Measurements from ENCODE around the gene NOL9.
A peak's percentile ranks its signal among the peaks of the same experiment; 100 is the strongest.

NOL9 gene

DNA sequence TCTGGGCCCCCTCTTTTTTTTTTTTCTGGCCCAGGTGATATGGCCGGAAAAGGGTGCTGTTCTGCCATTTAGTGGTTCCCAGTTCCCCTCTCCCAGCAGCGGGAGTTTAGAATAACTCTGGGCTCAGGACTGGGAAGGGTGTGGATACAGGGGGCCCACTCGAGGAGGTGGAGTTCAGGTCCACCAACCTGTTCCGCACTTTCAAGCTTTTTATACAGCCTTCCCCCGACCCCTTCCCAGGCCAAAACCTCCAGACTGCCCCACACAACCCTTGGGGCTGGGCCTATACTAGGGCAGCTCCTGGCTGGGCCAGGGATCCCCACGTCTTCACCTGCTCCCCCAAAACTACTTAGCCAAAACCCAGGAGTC, 63.2 kb downstream of the NOL9 start:
- H3K4me3 ChIP-seq (ENCODE audit: low read length in 2 of 2), result peak overlapping the region; percentile 78 to 79
- H3K9me3 ChIP-seq (ENCODE audit: control insufficient read depth in 2 of 2, low read length in 2 of 2), result no peaks in the 10 kb centered on the region
- H3K4me1 ChIP-seq (ENCODE audit: control insufficient read depth in 2 of 2, insufficient read depth in 2 of 2, low read length in 2 of 2), result peaks cover 24 to 26% of the 10 kb centered on the region in 2 donors
- peaks cover 4 to 5% of the 10 kb centered on the region in 2 donors for H3K27me3 ChIP-seq (ENCODE audit: control insufficient read depth in 2 of 2, insufficient read depth in 2 of 2, low read length in 2 of 2)
- peak overlapping the region; percentile 56 to 68 for H3K27ac ChIP-seq (ENCODE audit: low read depth in 2 of 2, low read length in 2 of 2)
- no peaks in the 10 kb centered on the region for H3K36me3 ChIP-seq (ENCODE audit: control insufficient read depth in 2 of 2, insufficient read depth in 2 of 2, low read length in 2 of 2)
- peak overlapping the region; percentile 68 to 76 for H3K9ac ChIP-seq (ENCODE audit: low read depth in 1 of 2, low read length in 2 of 2)

DNA sequence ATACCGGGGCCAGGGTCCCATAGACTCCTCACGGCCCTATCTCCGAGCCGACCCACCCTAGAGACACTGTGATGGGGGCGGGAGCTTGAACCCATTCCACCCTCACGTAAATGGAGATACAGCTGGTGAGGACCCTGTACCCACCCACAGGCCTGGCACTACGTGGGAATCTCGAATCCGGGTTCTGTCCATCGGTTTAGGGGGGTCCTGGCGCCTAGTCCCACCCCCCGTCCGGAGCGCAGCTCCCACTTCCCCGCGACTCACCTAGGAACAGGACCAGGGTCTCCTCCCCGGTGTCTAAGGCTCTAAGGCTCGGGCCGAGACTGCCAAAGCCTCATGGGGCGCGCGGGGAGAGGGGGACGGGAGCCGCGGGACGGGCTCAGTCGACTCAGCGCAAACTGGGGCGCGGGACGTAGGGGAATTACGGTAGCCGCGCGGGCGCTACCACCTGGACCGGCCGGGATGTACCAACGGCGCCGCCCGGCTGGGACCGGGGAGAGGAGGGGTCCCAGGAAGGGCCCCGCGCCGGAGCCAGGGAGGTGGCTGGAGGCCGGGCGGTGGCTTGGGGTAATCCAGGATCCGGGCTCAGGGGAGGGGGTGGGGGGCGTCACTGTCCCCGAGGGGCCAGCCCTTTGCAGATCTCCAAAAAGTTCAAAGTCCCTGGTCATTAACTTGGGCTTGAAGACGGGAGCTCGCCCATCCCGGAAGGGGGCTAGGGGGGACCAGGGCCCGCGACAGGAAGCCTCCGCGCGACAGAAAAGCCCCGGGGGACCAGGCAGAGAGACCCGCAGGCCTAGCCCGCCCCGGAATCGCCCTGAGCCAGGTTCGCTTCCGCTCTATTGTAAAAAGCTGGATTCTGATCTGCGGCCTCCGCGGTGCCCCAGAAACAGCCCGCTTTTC, 63.9 kb downstream of the NOL9 start:
- Histone ChIP-seq H3K4me1 (ENCODE audit: control insufficient read depth in 2 of 2, insufficient read depth in 2 of 2, low read length in 2 of 2) (peaks cover 21 to 28% of the 10 kb centered on the region in 2 donors), H3K27me3 (ENCODE audit: control insufficient read depth in 2 of 2, insufficient read depth in 2 of 2, low read length in 2 of 2) (peaks cover 4 to 7% of the 10 kb centered on the region in 2 donors), H3K27ac (ENCODE audit: low read depth in 2 of 2, low read length in 2 of 2) (peak overlapping the region; percentile 56 to 68), H3K36me3 (ENCODE audit: control insufficient read depth in 2 of 2, insufficient read depth in 2 of 2, low read length in 2 of 2) (no peaks in the 10 kb centered on the region), H3K9me3 (ENCODE audit: control insufficient read depth in 2 of 2, low read length in 2 of 2) (no peaks in the 10 kb centered on the region), H3K4me3 (ENCODE audit: low read length in 2 of 2) (peak overlapping the region; percentile 78 to 79), H3K9ac (ENCODE audit: low read depth in 1 of 2, low read length in 2 of 2) (peak overlapping the region; percentile 68 to 76)

DNA sequence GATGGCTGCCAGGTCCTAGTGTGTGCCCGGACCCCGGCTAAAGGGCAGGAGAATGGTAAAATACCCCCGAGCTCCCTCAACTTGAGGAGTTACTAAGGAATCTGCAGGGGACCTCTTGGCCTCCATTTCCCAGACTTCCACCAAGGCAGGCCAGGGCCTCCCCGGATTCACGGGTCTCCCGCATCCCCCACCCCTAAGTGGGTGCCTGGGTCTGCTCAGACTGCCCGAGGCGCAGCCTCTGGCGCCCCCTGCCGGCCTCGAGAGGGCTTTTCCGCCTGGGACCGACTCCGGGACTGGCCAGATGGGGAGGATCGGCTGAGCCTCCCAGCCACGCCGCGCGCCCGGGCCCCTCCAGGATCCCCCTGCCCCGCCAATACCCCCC, 64.5 kb downstream of the NOL9 start:
- Histone ChIP-seq H3K27me3 (ENCODE audit: control insufficient read depth in 2 of 2, insufficient read depth in 2 of 2, low read length in 2 of 2) (peaks cover 3 to 7% of the 10 kb centered on the region in 2 donors), H3K9me3 (ENCODE audit: control insufficient read depth in 2 of 2, low read length in 2 of 2) (no peaks in the 10 kb centered on the region), H3K9ac (ENCODE audit: low read depth in 1 of 2, low read length in 2 of 2) (peak overlapping the region; percentile 68 to 76), H3K36me3 (ENCODE audit: control insufficient read depth in 2 of 2, insufficient read depth in 2 of 2, low read length in 2 of 2) (no peaks in the 10 kb centered on the region), H3K4me1 (ENCODE audit: control insufficient read depth in 2 of 2, insufficient read depth in 2 of 2, low read length in 2 of 2) (peaks cover 21 to 28% of the 10 kb centered on the region in 2 donors), H3K4me3 (ENCODE audit: low read length in 2 of 2) (peak overlapping the region; percentile 78 to 79), H3K27ac (ENCODE audit: low read depth in 2 of 2, low read length in 2 of 2) (peak overlapping the region; percentile 56 to 68)

DNA sequence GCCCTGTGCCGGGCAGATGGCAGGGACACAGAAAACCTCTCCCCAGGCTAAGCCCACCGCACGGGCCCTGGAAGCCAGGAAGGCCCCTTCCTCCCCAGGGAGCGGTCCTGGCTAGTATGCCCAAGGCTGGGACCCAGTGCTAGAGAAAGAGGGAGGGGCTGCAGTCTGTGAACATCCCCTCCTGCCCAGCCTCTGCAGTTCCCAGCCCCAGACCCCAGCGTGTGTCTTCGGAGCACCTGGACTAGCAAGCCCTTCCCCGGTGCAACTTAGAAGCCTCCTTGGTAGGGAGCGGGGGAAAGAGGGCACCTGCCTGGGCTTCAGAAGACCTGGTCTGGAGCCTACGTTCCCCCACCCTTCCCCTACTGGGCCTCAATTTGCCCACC, 64.9 kb downstream of the NOL9 start:
- peaks cover 21 to 28% of the 10 kb centered on the region in 2 donors for H3K4me1 ChIP-seq (ENCODE audit: control insufficient read depth in 2 of 2, insufficient read depth in 2 of 2, low read length in 2 of 2)
- H3K27me3 ChIP-seq (ENCODE audit: control insufficient read depth in 2 of 2, insufficient read depth in 2 of 2, low read length in 2 of 2), result peaks cover 3 to 7% of the 10 kb centered on the region in 2 donors
- H3K36me3 ChIP-seq (ENCODE audit: control insufficient read depth in 2 of 2, insufficient read depth in 2 of 2, low read length in 2 of 2), result no peaks in the 10 kb centered on the region
- no peaks in the 10 kb centered on the region for H3K9me3 ChIP-seq (ENCODE audit: control insufficient read depth in 2 of 2, low read length in 2 of 2)
- H3K27ac ChIP-seq (ENCODE audit: low read depth in 2 of 2, low read length in 2 of 2), result peak overlapping the region; percentile 54 to 57
- peak overlapping the region in 1 of 2 donors; percentile 79 for H3K4me3 ChIP-seq (ENCODE audit: low read length in 2 of 2)
- H3K9ac ChIP-seq (ENCODE audit: low read depth in 1 of 2, low read length in 2 of 2), result peak overlapping the region in 1 of 2 donors; percentile 76

DNA sequence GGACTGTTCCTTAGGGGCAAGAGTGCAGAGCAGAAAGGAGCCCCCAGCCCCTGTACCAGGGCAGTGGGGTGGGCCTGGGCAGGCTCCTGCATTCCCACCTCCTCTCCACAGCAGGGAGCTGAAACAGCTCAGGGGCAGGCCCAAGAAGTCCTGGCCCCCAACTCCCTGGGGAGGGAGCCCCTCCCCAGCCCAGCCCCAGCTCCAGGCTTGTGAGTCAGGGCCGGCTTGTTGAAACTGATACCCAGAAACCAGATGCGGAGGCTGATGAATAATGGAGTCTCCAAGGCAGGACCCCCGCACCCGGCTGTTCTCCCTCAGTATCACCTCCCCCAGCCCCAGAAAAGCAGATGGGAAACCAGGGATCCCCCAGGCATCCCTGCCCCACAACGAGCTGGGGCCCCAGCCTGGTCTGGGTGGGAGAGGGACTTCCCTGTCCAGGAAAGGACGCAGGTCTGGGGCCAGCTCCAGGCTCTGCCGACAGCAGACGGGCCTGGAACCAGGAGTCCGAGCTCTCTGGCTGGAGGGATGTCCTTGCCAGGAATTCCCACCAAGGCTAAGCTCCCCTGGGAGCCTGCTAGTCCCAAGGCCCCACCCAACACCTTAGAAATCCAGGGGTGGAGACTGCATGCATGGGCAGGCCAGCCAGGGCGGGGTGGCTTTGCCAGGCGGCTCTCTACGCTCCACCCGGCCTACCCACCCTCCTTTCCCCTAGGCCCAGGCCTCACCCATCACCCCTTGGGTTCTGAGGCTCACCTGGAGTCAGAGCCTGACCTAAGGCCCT, 65.5 kb downstream of the NOL9 start:
- H3K4me3 ChIP-seq (ENCODE audit: low read length in 2 of 2), result no peak overlapping the region
- H3K9ac ChIP-seq (ENCODE audit: low read depth in 1 of 2, low read length in 2 of 2), result peak overlapping the region; percentile 32 to 76
- no peaks in the 10 kb centered on the region for H3K9me3 ChIP-seq (ENCODE audit: control insufficient read depth in 2 of 2, low read length in 2 of 2)
- H3K4me1 ChIP-seq (ENCODE audit: control insufficient read depth in 2 of 2, insufficient read depth in 2 of 2, low read length in 2 of 2), result peaks cover 21 to 30% of the 10 kb centered on the region in 2 donors
- peak overlapping the region; percentile 54 to 57 for H3K27ac ChIP-seq (ENCODE audit: low read depth in 2 of 2, low read length in 2 of 2)
- peaks cover 5 to 7% of the 10 kb centered on the region in 2 donors for H3K27me3 ChIP-seq (ENCODE audit: control insufficient read depth in 2 of 2, insufficient read depth in 2 of 2, low read length in 2 of 2)
- H3K36me3 ChIP-seq (ENCODE audit: control insufficient read depth in 2 of 2, insufficient read depth in 2 of 2, low read length in 2 of 2), result no peaks in the 10 kb centered on the region

DNA sequence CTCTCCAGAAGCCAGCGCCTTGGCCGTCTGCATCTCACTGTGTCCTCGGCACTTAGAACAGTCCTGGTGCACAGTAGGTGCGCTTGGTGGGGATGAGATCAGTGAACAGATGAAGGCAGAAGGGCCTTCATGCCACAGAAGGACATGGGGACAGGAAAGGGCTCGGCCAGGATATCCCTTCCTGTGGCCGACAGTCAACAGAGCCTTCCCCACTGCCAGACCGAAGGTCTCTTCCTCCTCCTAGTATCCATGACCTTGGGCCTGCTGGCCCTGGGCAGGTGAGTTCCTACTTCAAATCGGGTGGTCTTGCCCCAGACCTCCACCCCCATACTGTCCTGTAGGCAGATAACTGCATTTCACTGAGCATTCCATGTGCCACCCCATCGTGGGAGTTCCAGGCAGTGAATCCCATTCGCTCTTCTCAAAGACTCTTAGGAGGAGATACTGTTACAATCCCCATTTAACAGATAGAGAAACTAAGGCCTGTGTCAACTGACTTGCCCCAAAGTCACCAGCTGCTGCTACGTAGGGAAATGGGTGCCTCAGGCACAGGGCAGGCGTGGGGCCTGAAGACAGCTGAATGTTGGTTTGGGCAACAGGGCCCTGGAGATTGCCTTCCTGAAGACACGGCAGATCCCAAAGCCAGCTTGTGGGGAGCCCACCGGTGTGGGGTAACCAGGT, 66.4 kb downstream of the NOL9 start:
- H3K4me1 ChIP-seq (ENCODE audit: control insufficient read depth in 2 of 2, insufficient read depth in 2 of 2, low read length in 2 of 2), result peaks cover 25 to 39% of the 10 kb centered on the region in 2 donors
- H3K4me3 ChIP-seq (ENCODE audit: low read length in 2 of 2), result no peak overlapping the region

DNA sequence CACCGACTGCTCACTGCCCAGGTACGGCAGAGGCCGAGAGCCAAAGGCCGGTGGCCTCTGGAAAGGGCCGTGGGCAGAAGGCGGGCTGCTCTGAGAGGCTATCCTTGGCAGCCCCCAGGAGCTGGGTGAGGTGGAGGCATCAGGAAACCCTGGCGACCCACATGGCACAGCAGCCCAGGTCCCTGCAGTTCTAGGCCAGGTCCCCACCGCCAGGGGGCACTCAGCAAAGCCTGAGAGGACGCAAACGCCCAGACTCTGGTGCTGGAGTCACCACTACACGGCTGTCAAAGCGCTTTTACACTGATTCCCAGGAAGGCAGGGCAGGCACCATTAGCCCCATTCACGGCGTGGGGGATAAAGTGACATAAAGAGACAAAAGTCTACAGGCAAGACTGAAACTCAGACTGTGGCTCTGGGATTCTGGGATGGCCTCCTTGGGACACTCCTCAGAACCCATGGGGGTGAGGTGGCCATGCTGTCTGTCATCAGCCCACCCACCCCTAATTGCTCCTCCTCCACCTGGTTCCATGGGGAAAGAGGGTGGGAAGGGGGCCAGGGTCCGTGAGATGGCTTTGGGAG, 67.8 kb downstream of the NOL9 start:
- peaks cover 26 to 44% of the 10 kb centered on the region in 2 donors for H3K4me1 ChIP-seq (ENCODE audit: control insufficient read depth in 2 of 2, insufficient read depth in 2 of 2, low read length in 2 of 2)
- H3K9me3 ChIP-seq (ENCODE audit: control insufficient read depth in 2 of 2, low read length in 2 of 2), result no peaks in the 10 kb centered on the region
- peak overlapping the region in 1 of 2 donors; percentile 1 for H3K4me3 ChIP-seq (ENCODE audit: low read length in 2 of 2)
- peaks cover 5 to 7% of the 10 kb centered on the region in 2 donors for H3K27me3 ChIP-seq (ENCODE audit: control insufficient read depth in 2 of 2, insufficient read depth in 2 of 2, low read length in 2 of 2)
- H3K9ac ChIP-seq (ENCODE audit: low read depth in 1 of 2, low read length in 2 of 2), result peak overlapping the region in 1 of 2 donors; percentile 34
- no peak overlapping the region for H3K27ac ChIP-seq (ENCODE audit: low read depth in 2 of 2, low read length in 2 of 2)
- H3K36me3 ChIP-seq (ENCODE audit: control insufficient read depth in 2 of 2, insufficient read depth in 2 of 2, low read length in 2 of 2), result no peaks in the 10 kb centered on the region

More for the DNA sequence above, 66.4 kb downstream of the NOL9 start:
- Histone ChIP-seq H3K27me3 (ENCODE audit: control insufficient read depth in 2 of 2, insufficient read depth in 2 of 2, low read length in 2 of 2) (peaks cover 5 to 7% of the 10 kb centered on the region in 2 donors), H3K9ac (ENCODE audit: low read depth in 1 of 2, low read length in 2 of 2) (no peak overlapping the region), H3K27ac (ENCODE audit: low read depth in 2 of 2, low read length in 2 of 2) (no peak overlapping the region), H3K36me3 (ENCODE audit: control insufficient read depth in 2 of 2, insufficient read depth in 2 of 2, low read length in 2 of 2) (no peaks in the 10 kb centered on the region), H3K9me3 (ENCODE audit: control insufficient read depth in 2 of 2, low read length in 2 of 2) (no peaks in the 10 kb centered on the region)

DNA sequence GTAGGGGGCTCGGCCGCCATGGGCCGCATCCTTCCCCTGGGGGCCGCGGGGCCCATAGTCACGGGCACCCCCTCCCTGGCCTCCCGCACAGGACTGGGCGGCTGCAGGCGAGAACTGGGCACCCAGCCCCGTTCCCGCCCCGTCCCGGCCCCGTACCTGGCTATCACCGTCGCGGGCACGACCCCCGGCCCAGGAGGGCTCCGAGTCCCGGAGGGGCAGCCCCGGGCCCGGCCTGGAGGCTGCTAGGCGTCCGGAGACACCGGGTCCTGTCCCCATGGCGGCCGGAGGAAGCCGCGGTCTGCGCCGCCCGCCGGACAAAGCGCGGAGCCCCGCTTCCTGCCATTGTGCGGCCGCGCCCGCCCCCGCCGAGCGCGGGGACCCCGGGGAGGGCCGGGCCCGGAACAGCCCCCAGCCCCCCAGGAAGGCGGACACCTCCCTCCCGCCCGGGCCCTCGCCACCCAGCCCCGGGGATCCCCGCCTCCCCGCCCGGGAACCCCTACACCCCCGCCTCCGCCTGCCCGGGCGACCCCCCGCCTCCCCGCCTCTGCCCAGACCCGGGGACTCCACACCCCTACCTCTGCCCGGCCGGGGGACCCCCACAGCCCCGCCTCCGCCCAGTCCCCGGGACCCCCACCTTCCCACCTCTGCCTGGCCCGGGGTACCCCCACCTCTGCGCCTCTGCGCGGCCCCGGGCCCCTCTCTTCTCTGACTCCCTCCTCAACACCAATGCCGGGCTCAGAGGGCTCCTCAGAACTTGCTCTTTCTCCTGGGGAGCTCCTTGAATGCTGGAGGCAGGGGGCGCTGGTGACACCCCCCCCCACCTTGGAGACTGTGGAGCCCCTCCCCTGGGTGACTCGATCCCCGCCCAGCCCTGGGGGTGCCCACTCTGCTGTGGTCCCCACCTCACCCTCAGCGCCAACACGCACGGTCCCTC, 68.9 kb downstream of the NOL9 start:
- peak overlapping the region in 1 of 2 donors; percentile 51 for H3K4me3 ChIP-seq (ENCODE audit: low read length in 2 of 2)

DNA sequence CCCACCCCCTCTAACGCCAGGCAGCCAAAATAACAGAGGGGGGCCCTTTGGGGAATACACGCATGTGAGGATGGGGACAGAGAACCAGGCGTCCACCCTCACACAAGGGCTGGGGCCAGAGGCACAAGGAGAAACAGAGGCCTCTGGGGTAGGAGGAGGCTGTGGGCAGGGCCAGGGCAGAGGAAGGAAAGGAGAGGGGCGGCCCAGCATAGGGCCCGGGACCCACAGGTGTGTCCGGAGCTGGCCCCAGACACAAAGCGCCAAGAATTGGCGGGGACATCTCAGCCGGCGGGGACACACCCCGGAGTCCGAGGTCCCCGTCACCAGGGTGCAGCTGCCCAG, 69.5 kb downstream of the NOL9 start:
- Histone ChIP-seq H3K9ac (ENCODE audit: low read depth in 1 of 2, low read length in 2 of 2) (peak overlapping the region in 1 of 2 donors; percentile 61), H3K9me3 (ENCODE audit: control insufficient read depth in 2 of 2, low read length in 2 of 2) (no peaks in the 10 kb centered on the region), H3K4me3 (ENCODE audit: low read length in 2 of 2) (peak overlapping the region in 1 of 2 donors; percentile 51), H3K27ac (ENCODE audit: low read depth in 2 of 2, low read length in 2 of 2) (no peak overlapping the region), H3K4me1 (ENCODE audit: control insufficient read depth in 2 of 2, insufficient read depth in 2 of 2, low read length in 2 of 2) (peaks cover 16 to 35% of the 10 kb centered on the region in 2 donors), H3K27me3 (ENCODE audit: control insufficient read depth in 2 of 2, insufficient read depth in 2 of 2, low read length in 2 of 2) (peaks cover 5 to 7% of the 10 kb centered on the region in 2 donors), H3K36me3 (ENCODE audit: control insufficient read depth in 2 of 2, insufficient read depth in 2 of 2, low read length in 2 of 2) (no peaks in the 10 kb centered on the region)

More for the DNA sequence above, 68.9 kb downstream of the NOL9 start:
- H3K4me1 ChIP-seq (ENCODE audit: control insufficient read depth in 2 of 2, insufficient read depth in 2 of 2, low read length in 2 of 2), result peaks cover 21 to 39% of the 10 kb centered on the region in 2 donors
- no peaks in the 10 kb centered on the region for H3K9me3 ChIP-seq (ENCODE audit: control insufficient read depth in 2 of 2, low read length in 2 of 2)
- peak overlapping the region in 1 of 2 donors; percentile 61 for H3K9ac ChIP-seq (ENCODE audit: low read depth in 1 of 2, low read length in 2 of 2)
- no peak overlapping the region for H3K27ac ChIP-seq (ENCODE audit: low read depth in 2 of 2, low read length in 2 of 2)
- no peaks in the 10 kb centered on the region for H3K36me3 ChIP-seq (ENCODE audit: control insufficient read depth in 2 of 2, insufficient read depth in 2 of 2, low read length in 2 of 2)
- H3K27me3 ChIP-seq (ENCODE audit: control insufficient read depth in 2 of 2, insufficient read depth in 2 of 2, low read length in 2 of 2), result peaks cover 5 to 7% of the 10 kb centered on the region in 2 donors
